Measurements from ENCODE around the gene COX6B1.

COX6B1 gene

GRCh38 chr19:35644987-35645679 lies 3.0 kb upstream of the COX6B1 start (continued):
- TF ChIP-seq ZNF350 (tag by site-specific recombination; IDR thresholded peaks at IDR 0.05) (no peak), ZNF777 (tag by site-specific recombination; IDR thresholded peaks at IDR 0.05; ENCODE audit: borderline replicate concordance) (no peak), ZNF629 (tag by site-specific recombination; IDR thresholded peaks at IDR 0.05) (no peak), ZNF175 (tag by site-specific recombination; IDR thresholded peaks at IDR 0.05) (no peak), ZNF514 (tag by site-specific recombination; IDR thresholded peaks at IDR 0.05) (no peak), ZNF140 (tag by site-specific recombination; IDR thresholded peaks at IDR 0.05) (no peak), INSM2 (tag by site-specific recombination; IDR thresholded peaks at IDR 0.05) (no peak), ZNF600 (tag by site-specific recombination; IDR thresholded peaks at IDR 0.05) (0 out of 2 replicates have a peak, but pooled peaks have one; percentile 6), ZNF843 (tag by site-specific recombination; IDR thresholded peaks at IDR 0.05) (no peak; the same call in 1 of the 2 replicates), ZNF274 (IDR thresholded peaks at IDR 0.05; ENCODE audit: low read length) (no peak), ZNF274 (tag by site-specific recombination; IDR thresholded peaks at IDR 0.05; ENCODE audit: borderline replicate concordance) (no peak), SETDB1 (IDR thresholded peaks at IDR 0.05; ENCODE audit: insufficient read length, low read length) (no peak), SP3 (tag by site-specific recombination; IDR thresholded peaks at IDR 0.05) (peak; percentile 94), ZBTB1 (tag by site-specific recombination; IDR thresholded peaks at IDR 0.05) (no peak), ZNF768 (tag by site-specific recombination; IDR thresholded peaks at IDR 0.05) (no peak), KLF9 (tag by site-specific recombination; IDR thresholded peaks at IDR 0.05; ENCODE audit: low read depth) (peak; percentile 95), HOXA7 (CRISPR knock-in tag; IDR thresholded peaks at IDR 0.05; ENCODE audit: borderline replicate concordance) (no peak), ZNF366 (tag by site-specific recombination; conservative IDR thresholded peaks at IDR 0.05) (peak; percentile 54; the same call in 1 of the 2 replicates), GLIS1 (tag by site-specific recombination; IDR thresholded peaks at IDR 0.05) (peak; percentile 14; the same call in 1 of the 2 replicates), ZNF670 (tag by site-specific recombination; IDR thresholded peaks at IDR 0.05; ENCODE audit: low read depth) (no peak), ZNF776 (tag by site-specific recombination; IDR thresholded peaks at IDR 0.05; ENCODE audit: borderline replicate concordance) (no peak), ZSCAN23 (tag by site-specific recombination; IDR thresholded peaks at IDR 0.05) (no peak), ZFHX2 (tag by site-specific recombination; conservative IDR thresholded peaks at IDR 0.05) (peak; percentile 61), ZBTB8A (tag by site-specific recombination; IDR thresholded peaks at IDR 0.05) (no peak), ZNF2 (tag by site-specific recombination; IDR thresholded peaks at IDR 0.05) (0 out of 2 replicates have a peak, but pooled peaks have one; percentile 9), KLF10 (tag by site-specific recombination; IDR thresholded peaks at IDR 0.05) (peak; percentile 84), ZNF791 (tag by site-specific recombination; IDR thresholded peaks at IDR 0.05) (no peak), ZSCAN5A (tag by site-specific recombination; IDR thresholded peaks at IDR 0.05) (no peak), ZNF521 (tag by site-specific recombination; IDR thresholded peaks at IDR 0.05) (no peak)
- TF ChIP-seq, protein P1, sequence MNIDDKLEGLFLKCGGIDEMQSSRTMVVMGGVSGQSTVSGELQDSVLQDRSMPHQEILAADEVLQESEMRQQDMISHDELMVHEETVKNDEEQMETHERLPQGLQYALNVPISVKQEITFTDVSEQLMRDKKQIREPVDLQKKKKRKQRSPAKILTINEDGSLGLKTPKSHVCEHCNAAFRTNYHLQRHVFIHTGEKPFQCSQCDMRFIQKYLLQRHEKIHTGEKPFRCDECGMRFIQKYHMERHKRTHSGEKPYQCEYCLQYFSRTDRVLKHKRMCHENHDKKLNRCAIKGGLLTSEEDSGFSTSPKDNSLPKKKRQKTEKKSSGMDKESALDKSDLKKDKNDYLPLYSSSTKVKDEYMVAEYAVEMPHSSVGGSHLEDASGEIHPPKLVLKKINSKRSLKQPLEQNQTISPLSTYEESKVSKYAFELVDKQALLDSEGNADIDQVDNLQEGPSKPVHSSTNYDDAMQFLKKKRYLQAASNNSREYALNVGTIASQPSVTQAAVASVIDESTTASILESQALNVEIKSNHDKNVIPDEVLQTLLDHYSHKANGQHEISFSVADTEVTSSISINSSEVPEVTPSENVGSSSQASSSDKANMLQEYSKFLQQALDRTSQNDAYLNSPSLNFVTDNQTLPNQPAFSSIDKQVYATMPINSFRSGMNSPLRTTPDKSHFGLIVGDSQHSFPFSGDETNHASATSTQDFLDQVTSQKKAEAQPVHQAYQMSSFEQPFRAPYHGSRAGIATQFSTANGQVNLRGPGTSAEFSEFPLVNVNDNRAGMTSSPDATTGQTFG (tag by site-specific recombination; IDR thresholded peaks at IDR 0.05; ENCODE audit: borderline replicate concordance), result no peak
- TF ChIP-seq, protein P2, sequence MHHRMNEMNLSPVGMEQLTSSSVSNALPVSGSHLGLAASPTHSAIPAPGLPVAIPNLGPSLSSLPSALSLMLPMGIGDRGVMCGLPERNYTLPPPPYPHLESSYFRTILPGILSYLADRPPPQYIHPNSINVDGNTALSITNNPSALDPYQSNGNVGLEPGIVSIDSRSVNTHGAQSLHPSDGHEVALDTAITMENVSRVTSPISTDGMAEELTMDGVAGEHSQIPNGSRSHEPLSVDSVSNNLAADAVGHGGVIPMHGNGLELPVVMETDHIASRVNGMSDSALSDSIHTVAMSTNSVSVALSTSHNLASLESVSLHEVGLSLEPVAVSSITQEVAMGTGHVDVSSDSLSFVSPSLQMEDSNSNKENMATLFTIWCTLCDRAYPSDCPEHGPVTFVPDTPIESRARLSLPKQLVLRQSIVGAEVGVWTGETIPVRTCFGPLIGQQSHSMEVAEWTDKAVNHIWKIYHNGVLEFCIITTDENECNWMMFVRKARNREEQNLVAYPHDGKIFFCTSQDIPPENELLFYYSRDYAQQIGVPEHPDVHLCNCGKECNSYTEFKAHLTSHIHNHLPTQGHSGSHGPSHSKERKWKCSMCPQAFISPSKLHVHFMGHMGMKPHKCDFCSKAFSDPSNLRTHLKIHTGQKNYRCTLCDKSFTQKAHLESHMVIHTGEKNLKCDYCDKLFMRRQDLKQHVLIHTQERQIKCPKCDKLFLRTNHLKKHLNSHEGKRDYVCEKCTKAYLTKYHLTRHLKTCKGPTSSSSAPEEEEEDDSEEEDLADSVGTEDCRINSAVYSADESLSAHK (tag by site-specific recombination; IDR thresholded peaks at IDR 0.05), result no peak

All from HEK293 (cell line).